H1 (cell line): ENCODE measurements around the gene PHLDB3. TPM values are rescaled to one million over a fixed set of nuclear protein-coding genes. Genes with fewer than 3 reads are reported as not detected.

Source experiments
- CTCF ChIA-PET: fragments of 300-600 bp; sonication (Branson Sonifier 250); formaldehyde crosslinking; loops from one replicate; lab custom pipeline; 2021; ENCODE audit not compliant: partially characterized antibody; lab: Charles Lee
- POLR2A ChIA-PET: fragments of 300-600 bp; sonication (Branson Sonifier 250); formaldehyde crosslinking; loops from one replicate; lab custom pipeline; 2021; ENCODE audit warnings: inconsistent platforms; ENCODE audit not compliant: partially characterized antibody; lab: Charles Lee
- DNase-seq, 2 experiments: peaks; one replicate each; pipeline versions ENCODE4 v3.0.0 to v3.0.0-alpha.2; 2010 to 2022; ENCODE audit warnings: low spot score in 2 of 2, low read depth in 1 of 2, mixed read lengths in 1 of 2
- FAIRE-seq: peaks from 2 replicates; lab custom pipeline; 2011; peaks lifted over from hg19 to GRCh38; lab: Jason Lieb, UNC
- H2AFZ ChIP-seq: 2 replicates; pipeline ENCODE4 v1.8.1; 2012; ENCODE audit warnings: low read length, inconsistent platforms
- H2AK5ac ChIP-seq: 2 replicates; pipeline ENCODE4 v1.6.1; 2013; ENCODE audit warnings: low read depth, low read length
- H2BK120ac ChIP-seq: replicated peaks from 2 replicates; pipeline ENCODE3; 2013; ENCODE audit warnings: low read depth, low read length, inconsistent platforms
- H2BK12ac ChIP-seq: 2 replicates; pipeline ENCODE4 v1.6.1; 2013; ENCODE audit warnings: low read depth, low read length
- H2BK15ac ChIP-seq: 2 replicates; pipeline ENCODE4 v1.6.1; 2013; ENCODE audit warnings: low read length
- H2BK20ac ChIP-seq: 2 replicates; pipeline ENCODE4 v1.6.1; 2013; ENCODE audit warnings: low read length
- H2BK5ac ChIP-seq: 2 replicates; pipeline ENCODE4 v1.6.1; 2013; ENCODE audit warnings: low read depth, low read length
- H3K14ac ChIP-seq: 2 replicates; pipeline ENCODE4 v1.6.1; 2013; ENCODE audit warnings: inconsistent platforms; ENCODE audit not compliant: insufficient read length
- H3K18ac ChIP-seq: 2 replicates; pipeline ENCODE4 v1.6.1; 2013; ENCODE audit warnings: low read length; ENCODE audit errors: extremely low read depth
- H3K23ac ChIP-seq: 2 replicates; pipeline ENCODE4 v1.6.1; 2013; ENCODE audit warnings: inconsistent platforms; ENCODE audit not compliant: insufficient read length
- H3K23me2 ChIP-seq: 2 replicates; pipeline ENCODE4 v1.6.1; 2013; ENCODE audit warnings: low read depth, low read length
- H3K27ac ChIP-seq: 2 replicates; pipeline ENCODE4 v1.6.1; 2011; ENCODE audit warnings: low read depth, low read length, inconsistent platforms
- H3K27me3 ChIP-seq, 4 experiments: replicated peaks in 1 of 4; 1 replicate in 1 of 4; 2 replicates in 3 of 4; pipeline versions ENCODE4 v1.6.1 to v1.8.1; 2011 to 2013; ENCODE audit warnings: low read length in 3 of 4, mild to moderate bottlenecking in 3 of 4, inconsistent platforms in 2 of 4, mixed read lengths in 2 of 4, moderate library complexity in 1 of 4; ENCODE audit not compliant: control insufficient read depth in 3 of 4, insufficient read depth in 3 of 4; ENCODE audit errors: extremely low read depth in 1 of 4
- H3K36me3 ChIP-seq, 4 experiments: 2 replicates each; pipeline versions ENCODE4 v1.6.1 to v1.8.1; 2011 to 2013; ENCODE audit warnings: mild to moderate bottlenecking in 4 of 4, low read length in 3 of 4, moderate library complexity in 2 of 4, control low read depth in 1 of 4, inconsistent platforms in 1 of 4; ENCODE audit not compliant: insufficient read depth in 4 of 4, control insufficient read depth in 2 of 4
- H3K4ac ChIP-seq: replicated peaks from 2 replicates; pipeline ENCODE3; 2013; ENCODE audit warnings: low read length, low read depth, mixed read lengths, inconsistent platforms; ENCODE audit not compliant: insufficient read length
- H3K4me1 ChIP-seq, 4 experiments: replicated peaks in 1 of 4; 1 replicate in 1 of 4; 2 replicates in 3 of 4; pipeline versions ENCODE4 v1.6.1 to v1.8.1; 2011 to 2013; ENCODE audit warnings: low read length in 3 of 4, inconsistent platforms in 2 of 4, mixed read lengths in 1 of 4; ENCODE audit not compliant: insufficient read depth in 4 of 4, control insufficient read depth in 3 of 4
- H3K4me2 ChIP-seq, 2 experiments: 2 replicates each; pipeline versions ENCODE4 v1.6.1 to v1.8.1; 2011 to 2013; ENCODE audit warnings: low read depth in 2 of 2, low read length in 2 of 2, control low read depth in 1 of 2, inconsistent platforms in 1 of 2, mild to moderate bottlenecking in 1 of 2; ENCODE audit not compliant: insufficient read depth in 1 of 2
- H3K4me3 ChIP-seq, 4 experiments: fragments of 200-600, 300-600 bp in 1 of 4; sonication (generic), shearing (Covaris generic), sonication (Bioruptor Twin) in 1 of 4; 2 replicates each; pipeline versions ENCODE4 v1.5.1 to v1.8.1; 2011 to 2016; ENCODE audit warnings: low read length in 4 of 4, low read depth in 3 of 4, control low read depth in 2 of 4, inconsistent platforms in 2 of 4, mild to moderate bottlenecking in 2 of 4, mixed read lengths in 1 of 4, moderate library complexity in 1 of 4; ENCODE audit not compliant: insufficient read depth in 2 of 4; ENCODE audit errors: extremely low read depth in 1 of 4
- H3K56ac ChIP-seq: replicated peaks from 2 replicates; pipeline ENCODE3; 2013; ENCODE audit warnings: low read depth, mild to moderate bottlenecking, mixed read lengths, low read length, inconsistent platforms; ENCODE audit not compliant: insufficient read length
- H3K79me1 ChIP-seq: 2 replicates; pipeline ENCODE4 v1.6.1; 2013; ENCODE audit warnings: low read depth, low read length, control low read depth
- H3K79me2 ChIP-seq, 2 experiments: 2 replicates each; pipeline versions ENCODE4 v1.6.1 to v1.8.1; 2012 to 2013; ENCODE audit warnings: low read length in 2 of 2, mild to moderate bottlenecking in 2 of 2, inconsistent platforms in 1 of 2; ENCODE audit not compliant: insufficient read depth in 2 of 2, control insufficient read depth in 1 of 2
- H3K9ac ChIP-seq, 4 experiments: replicated peaks in 1 of 4; 1 replicate in 1 of 4; 2 replicates in 3 of 4; pipeline versions ENCODE4 v1.6.1 to v1.8.1; 2011 to 2013; ENCODE audit warnings: low read depth in 3 of 4, low read length in 3 of 4, control low read depth in 2 of 4, mild to moderate bottlenecking in 2 of 4, moderate library complexity in 2 of 4, inconsistent platforms in 1 of 4; ENCODE audit errors: extremely low read depth in 1 of 4
- H3K9me3 ChIP-seq, 2 experiments: 2 replicates each; pipeline versions ENCODE4 v1.6.1 to v1.8.1; 2012 to 2013; ENCODE audit warnings: mild to moderate bottlenecking in 2 of 2, moderate library complexity in 2 of 2, control low read depth in 1 of 2, inconsistent platforms in 1 of 2, low read depth in 1 of 2, low read length in 1 of 2, mixed read lengths in 1 of 2; ENCODE audit not compliant: insufficient read depth in 2 of 2
- H4K20me1 ChIP-seq, 2 experiments: replicated peaks in 1 of 2; 2 replicates each; pipeline versions ENCODE3 to v1.8.1; 2011 to 2013; ENCODE audit warnings: inconsistent platforms in 2 of 2, low read length in 2 of 2, mild to moderate bottlenecking in 1 of 2; ENCODE audit not compliant: insufficient read depth in 2 of 2, control insufficient read depth in 1 of 2
- H4K5ac ChIP-seq: 2 replicates; pipeline ENCODE4 v1.6.1; 2013; ENCODE audit warnings: low read length, low read depth, mixed read lengths, inconsistent platforms; ENCODE audit not compliant: insufficient read length
- H4K8ac ChIP-seq: 2 replicates; pipeline ENCODE4 v1.8.0; 2013; ENCODE audit warnings: mild to moderate bottlenecking, moderate library complexity, low read length, inconsistent platforms; ENCODE audit not compliant: insufficient read depth; ENCODE audit errors: extremely low read depth
- H4K91ac ChIP-seq: replicated peaks from 2 replicates; pipeline ENCODE3; 2013; ENCODE audit warnings: low read length, mixed read lengths, inconsistent platforms; ENCODE audit not compliant: insufficient read length
- MAFK ChIP-seq: IDR thresholded peaks from 2 replicates; pipeline ENCODE4 v1.6.1; 2012; ENCODE audit warnings: low read depth, mild to moderate bottlenecking, improper control_type of control experiment, low read length
- RXRA ChIP-seq: IDR thresholded peaks from 2 replicates; pipeline ENCODE4 v1.6.1; 2011; ENCODE audit warnings: low read depth, mild to moderate bottlenecking, low read length, moderate library complexity; ENCODE audit not compliant: insufficient read depth
- TAF7 ChIP-seq: optimal IDR thresholded peaks from 2 replicates; pipeline ENCODE3; 2011; ENCODE audit warnings: low read depth, mild to moderate bottlenecking, inconsistent platforms, low read length, moderate library complexity, borderline replicate concordance
- TEAD4 ChIP-seq: IDR thresholded peaks from 2 replicates; pipeline ENCODE4 v1.6.1; 2012; ENCODE audit warnings: low read depth, low read length, inconsistent platforms, mixed read lengths
- WGBS, 2 experiments: shearing (Covaris generic) in 1 of 2; methylation state at CpG; one replicate each; pipeline versions ENCODE4 v1.1.6 to v1.1.7; 2013 to 2015; ENCODE audit warnings: low lambda C conversion rate in 2 of 2, mixed read lengths in 2 of 2, inconsistent platforms in 1 of 2, low coverage in 1 of 2, missing lambda C conversion rate in 1 of 2; ENCODE audit not compliant: insufficient replicate concordance in 2 of 2, insufficient coverage in 1 of 2, insufficient read length in 1 of 2; ENCODE audit errors: extremely low coverage in 1 of 2, missing lambda C conversion rate in 1 of 2; 5-methylcytosine and 5-hydroxymethylcytosine counted together
- polyA plus RNA-seq, 7 experiments: library from polyadenylated mRNA; depleted of rRNA in 3 of 7; stranded (reverse) in 5 of 7; unstranded in 2 of 7; fragments of >200 nt in 5 of 7; fragments of 200-250 nt in 2 of 7; gene quantifications; 1 replicate in 5 of 7; 2 replicates in 1 of 7; 4 replicates in 1 of 7; pipeline versions ENCODE4 v1.2.1 to v1.2.3, GENCODE V29; 2011 to 2013; ENCODE audit warnings: missing spikeins in 2 of 7, mixed read lengths in 2 of 7
- total RNA-seq: library from RNA; stranded (reverse); fragmentation: NEBNext Ultra II Directional; extraction: Animal tissue kit (Norgen Biotek cat#: 25700); gene quantifications from 2 replicates; pipeline ENCODE4 v1.2.1, GENCODE V29; 2021

The PHLDB3 gene
- total and polyA plus RNA-seq, 2 of the 8 experiments (the other 6 are each of a cell fraction or from before 2014, with no cell fraction given) = 4.0 to 8.5 TPM

GRCh38 chr19:43441716-43442115 is 62.8 kb downstream of the PHLDB3 start:
- Histone ChIP-seq H3K4me3 (no peak overlapping the region), H4K91ac (no peak overlapping the region), H3K56ac (no peak overlapping the region), H3K23ac (no peak overlapping the region), H2AFZ (no peak overlapping the region), H2AK5ac (no peak overlapping the region), H3K79me1 (no peaks in the 10 kb centered on the region), H2BK15ac (no peak overlapping the region), H3K9me3 (no peaks in the 10 kb centered on the region), H3K18ac (no peak overlapping the region), H4K5ac (no peak overlapping the region), H3K4ac (no peak overlapping the region)
- TF ChIP-seq TEAD4 (no peak), MAFK (no peak), RXRA (no peak), TAF7 (no peak)
- TF ChIP-seq, all 59 proteins: peak for 0
- POLR2A ChIA-PET = interaction anchor here (0.6 to 0.7 kb wide), 2 partner anchors 36 to 85 kb away, joined by 3 read pairs; no protein-coding TSS in a partner anchor
- no peaks in the 10 kb centered on the region for H3K36me3 ChIP-seq
- H3K23me2 ChIP-seq = no peaks in the 10 kb centered on the region
- no peak overlapping the region for H2BK20ac ChIP-seq
- no peak overlapping the region for H3K4me2 ChIP-seq
- 90% methylated on average over 3 of the region's 3 CpGs; no CpG with 5 or more reads in 1 of the 2 experiments for whole genome bisulfite sequencing, 2 experiments
- CTCF ChIA-PET = interaction anchor here (1.3 to 2.1 kb wide), 3 partner anchors 11 to 78 kb away, joined by 3 to 9 read pairs (median 5); no protein-coding TSS in a partner anchor
- no peaks in the 10 kb centered on the region for H3K4me1 ChIP-seq
- no peak overlapping the region for H3K14ac ChIP-seq
- H4K8ac ChIP-seq = no peak overlapping the region
- no peak for FAIRE-seq
- no peak overlapping the region for H2BK120ac ChIP-seq
- no peaks in the 10 kb centered on the region for H3K79me2 ChIP-seq
- no peak overlapping the region for H2BK12ac ChIP-seq
- H2BK5ac ChIP-seq = no peak overlapping the region
- H3K27me3 ChIP-seq = no peaks in the 10 kb centered on the region
- no peaks in the 10 kb centered on the region for H4K20me1 ChIP-seq
- DNase-seq = no peak
- H3K9ac ChIP-seq = no peak overlapping the region
- H3K27ac ChIP-seq = no peak overlapping the region
